Suppressor macrophage (primary cell): ENCODE data around the gene TMEM266.

Experiments
- DNase-seq, 4 experiments: peaks; one replicate each; pipeline ENCODE4 v3.0.0-alpha.2; 2020 to 2022

The TMEM266 gene

GRCh38 chr15:76162784-76163456 is 103.1 kb downstream of the TMEM266 start:
- no peak for DNase-seq

DNA sequence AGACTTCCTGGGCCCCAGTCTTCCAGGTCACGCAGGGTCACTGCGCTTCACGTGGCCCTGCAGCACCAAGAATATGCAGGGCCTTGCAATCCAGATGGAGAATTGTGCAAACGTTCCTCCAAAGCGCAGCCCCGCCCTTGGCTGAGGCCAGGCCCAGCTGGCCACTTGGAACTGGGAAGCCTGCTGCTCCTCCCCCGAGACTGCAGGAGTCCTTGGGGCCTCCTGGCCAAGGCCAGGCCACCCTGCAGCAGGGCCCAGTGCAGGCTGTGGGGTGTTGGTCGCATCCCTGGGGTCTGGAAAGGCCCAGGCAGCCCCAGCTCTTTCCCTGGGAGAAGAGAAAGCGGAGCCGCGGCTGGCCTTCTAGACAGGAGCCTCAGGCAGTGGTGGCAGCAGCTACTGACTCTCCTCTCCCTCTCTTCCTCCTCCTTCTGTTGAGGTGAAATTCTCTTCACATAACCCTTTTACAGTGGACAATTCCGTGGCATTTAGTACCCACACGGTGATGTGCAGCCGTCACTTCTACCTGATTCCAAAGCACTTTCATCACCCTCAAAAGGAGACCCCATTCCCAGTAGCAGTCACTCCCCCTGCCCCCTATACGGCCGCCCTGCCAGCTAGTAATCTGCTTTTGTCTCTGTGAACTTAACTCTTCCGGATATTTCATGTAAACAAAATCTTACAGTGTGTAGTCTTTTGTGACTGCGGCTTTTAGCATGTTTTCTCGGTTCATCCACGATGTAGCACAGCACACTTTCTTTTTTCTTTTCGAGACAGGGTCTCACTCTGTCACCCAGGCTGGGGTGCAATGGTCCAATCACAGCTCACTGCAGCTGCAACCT is 103.9 kb downstream of the TMEM266 start:
- DNase-seq, result peak; percentile 83 to 94 (median 88)

DNA sequence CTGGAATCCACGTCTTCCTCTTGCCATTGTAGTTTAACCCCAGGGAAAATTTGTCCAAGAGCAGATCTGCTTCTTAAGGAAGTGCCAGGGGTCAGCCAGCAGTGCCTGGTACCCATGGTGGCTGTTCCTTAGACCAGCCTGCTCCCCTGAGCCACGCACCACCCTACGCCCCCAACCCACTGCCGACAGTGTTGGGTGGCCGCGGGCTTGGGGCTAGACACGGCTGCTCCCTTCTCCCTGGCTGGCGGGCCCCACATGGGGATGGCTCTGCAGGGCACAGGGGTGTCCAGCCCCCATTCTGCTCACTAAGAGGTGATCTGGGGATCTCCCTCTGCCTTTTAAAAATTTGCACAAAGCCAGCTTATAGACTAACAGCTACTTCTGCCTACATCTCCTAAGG is 104.8 kb downstream of the TMEM266 start:
- no peak for DNase-seq

GRCh38 chr15:76165951-76166350 is 106.2 kb downstream of the TMEM266 start:
- DNase-seq, result no peak

GRCh38 chr15:76168237-76168984 is 108.6 kb downstream of the TMEM266 start:
- DNase-seq, result no peak

DNA sequence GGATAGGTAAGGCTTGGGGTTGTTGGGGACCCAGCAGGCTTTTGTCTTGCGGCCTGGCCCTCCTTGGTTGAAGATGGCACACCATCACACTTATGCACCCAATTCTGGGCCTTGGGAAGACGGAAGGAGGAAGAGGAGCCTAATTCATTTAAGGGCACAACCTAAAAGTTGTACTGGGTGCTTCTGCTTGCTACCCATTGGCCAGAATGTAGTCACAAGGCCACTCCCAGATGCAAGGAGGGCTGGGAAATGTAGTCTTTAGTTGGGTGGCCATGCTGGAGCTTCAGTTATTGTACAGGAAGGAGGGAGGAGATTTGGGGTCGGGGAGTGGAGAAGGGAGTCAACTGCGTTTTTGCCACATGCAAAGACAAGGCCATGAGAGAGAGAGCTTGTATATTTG is 109.2 kb downstream of the TMEM266 start:
- peak; percentile 45 to 67 (median 63) for DNase-seq

GRCh38 chr15:76169911-76170800 is 110.4 kb downstream of the TMEM266 start:
- DNase-seq, result peak; percentile 58 to 76 (median 70)

DNA sequence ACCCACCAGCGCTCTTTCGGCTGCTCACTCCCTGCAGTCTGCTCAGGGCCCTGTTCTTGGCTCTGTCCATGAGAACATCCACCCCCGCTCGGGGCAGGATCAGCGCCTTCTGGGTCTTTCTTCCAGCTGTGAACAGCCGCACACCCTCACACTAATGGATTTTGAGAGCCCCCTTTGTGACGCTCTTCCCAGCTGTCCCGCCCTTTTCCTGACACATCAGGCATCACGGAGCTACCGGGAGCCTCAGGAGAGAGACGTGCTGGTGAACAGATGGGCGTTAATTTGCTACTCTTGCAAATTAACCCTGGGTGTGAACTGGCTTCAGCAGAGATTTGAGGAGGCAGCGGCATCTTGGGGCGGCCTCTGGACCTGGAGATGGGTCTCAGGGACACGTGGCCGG is 113.0 kb downstream of the TMEM266 start:
- no peak for DNase-seq

GRCh38 chr15:76173317-76173834 is 113.6 kb downstream of the TMEM266 start:
- no peak for DNase-seq

- no peak for DNase-seq
Measured at GRCh38 chr15:76174654-76175053, 114.9 kb downstream of the TMEM266 start.

GRCh38 chr15:76175442-76175841 is 115.7 kb downstream of the TMEM266 start:
- no peak for DNase-seq

- DNase-seq, result no peak
Measured at GRCh38 chr15:76176059-76176458, 116.3 kb downstream of the TMEM266 start.

- DNase-seq, result no peak
Measured at GRCh38 chr15:76176487-76177085, 116.8 kb downstream of the TMEM266 start.

- DNase-seq, result no peak
Measured at GRCh38 chr15:76177491-76178040, 117.8 kb downstream of the TMEM266 start.

DNA sequence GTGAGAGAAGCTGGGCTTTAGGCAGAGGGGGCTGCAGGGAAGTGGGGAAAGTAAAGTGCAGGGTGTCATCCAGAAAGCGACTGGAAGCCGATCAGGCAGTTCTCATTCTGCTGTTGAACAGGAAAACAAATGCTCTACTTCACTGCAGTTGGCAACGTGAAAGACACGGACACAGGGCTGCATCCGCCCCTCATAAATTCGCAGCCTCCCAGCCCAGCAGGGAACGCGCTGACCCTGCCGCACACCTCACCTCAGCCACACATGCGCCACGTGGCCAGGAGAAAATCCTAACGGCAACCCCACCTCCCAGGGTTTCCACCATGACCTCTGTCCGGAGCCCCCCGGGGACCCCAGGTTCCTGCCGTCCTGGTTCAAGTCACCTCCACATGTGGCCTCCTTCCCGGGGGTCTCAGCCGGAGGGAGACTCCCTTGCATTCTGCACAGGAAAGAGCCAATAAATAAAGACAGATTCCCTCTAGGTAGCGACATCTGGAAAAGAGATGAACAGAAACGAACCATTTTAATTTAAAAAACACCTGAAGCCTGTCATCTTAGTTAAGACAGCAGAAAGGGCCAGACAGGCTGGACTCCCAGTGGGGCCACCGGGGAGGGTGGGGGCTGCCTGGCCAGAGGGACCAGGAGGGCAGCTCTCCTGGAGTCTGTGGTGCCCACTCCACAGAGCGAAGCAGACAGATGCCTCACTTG is 118.7 kb downstream of the TMEM266 start:
- no peak for DNase-seq

DNA sequence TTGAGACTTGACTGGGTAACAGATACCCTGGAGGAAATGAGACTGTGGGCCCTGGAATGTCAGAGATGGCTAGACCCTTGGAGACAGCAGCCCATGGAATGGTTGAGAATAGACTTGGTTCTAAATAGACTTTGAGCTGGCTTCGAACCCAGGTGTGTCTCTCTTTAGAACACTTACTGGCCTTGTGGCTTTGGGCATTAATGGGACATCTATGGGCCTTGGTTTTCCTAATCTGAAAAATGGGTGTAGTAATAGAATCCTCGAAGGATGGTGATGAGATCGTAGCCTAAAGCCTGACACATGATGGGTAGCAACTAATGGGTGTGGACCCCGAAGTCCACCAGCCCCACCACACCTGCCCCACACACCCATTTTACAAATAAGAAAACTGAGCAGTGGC is 119.2 kb downstream of the TMEM266 start:
- DNase-seq, result no peak

GRCh38 chr15:76180321-76180720 is 120.5 kb downstream of the TMEM266 start:
- no peak for DNase-seq

DNA sequence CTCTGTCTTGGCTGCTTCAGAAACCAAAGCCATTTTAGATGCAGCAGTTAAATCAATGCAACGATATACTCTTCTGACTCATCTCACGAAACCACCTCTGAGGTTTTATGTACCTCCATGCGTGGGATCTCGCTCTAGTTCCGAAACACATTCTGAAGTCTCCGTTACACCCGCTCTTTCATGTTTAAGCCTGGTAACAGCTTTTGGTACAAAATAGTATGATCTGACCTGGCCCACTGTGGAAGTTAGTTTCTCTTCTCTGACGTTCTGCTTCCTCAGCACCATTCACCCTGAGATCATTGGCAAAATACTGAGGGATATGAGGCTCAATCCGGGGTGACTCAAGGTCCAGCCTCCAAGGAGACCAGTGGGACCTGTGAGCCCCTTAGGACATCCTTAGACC is 121.9 kb downstream of the TMEM266 start:
- no peak for DNase-seq

- DNase-seq, result no peak
Measured at GRCh38 chr15:76183930-76184649, 124.3 kb downstream of the TMEM266 start.

DNA sequence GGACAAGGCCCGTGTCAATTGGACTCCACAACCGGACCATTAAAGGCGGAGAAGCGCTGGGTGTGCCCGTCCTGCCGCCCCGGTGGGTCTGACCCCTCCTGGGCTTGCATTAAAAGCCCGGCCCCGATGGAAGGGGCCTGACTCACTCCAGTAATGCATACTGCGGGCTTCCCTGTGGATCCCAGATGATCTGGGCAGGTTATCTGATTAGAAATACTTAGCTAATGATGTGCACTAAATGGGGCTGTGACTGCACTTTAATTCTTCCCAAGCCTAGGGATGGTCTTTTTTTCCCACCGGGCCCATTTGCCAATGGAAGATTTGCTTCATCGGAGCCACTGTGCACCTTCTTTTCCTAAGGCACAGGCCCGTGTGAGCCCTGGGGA is 124.9 kb downstream of the TMEM266 start:
- no peak for DNase-seq
